B cell (primary cell): Measurements from ENCODE around the gene ACOT11. TPM values are rescaled to one million over a fixed set of nuclear protein-coding genes. Genes with fewer than 3 reads are reported as not detected.
"Not testable (repeated sequence)": the region's sequence is repeated elsewhere in the genome, so short reads cannot be mapped to it uniquely, and the experiment has no call there.

Source experiments
- ATAC-seq: fragments of 200-7000 bp; cut with Tn5 transposase; one replicate; pipeline ENCODE4 v1.10.0; 2021; ENCODE audit warnings: low read depth, mild to moderate bottlenecking, moderate number of reproducible peaks, moderate library complexity
- CTCF ChIA-PET: fragments of 350-600 bp; sonication (Branson Sonifier 250); formaldehyde crosslinking; loops from one replicate; lab custom pipeline; 2021; ENCODE audit warnings: antibody characterized with exemption, inconsistent platforms; lab: Charles Lee
- POLR2A ChIA-PET: fragments of 350-600 bp; sonication (Branson Sonifier 250); formaldehyde crosslinking; loops from one replicate; lab custom pipeline; 2021; ENCODE audit warnings: antibody characterized with exemption; lab: Charles Lee
- DNase-seq: peaks from one replicate; pipeline ENCODE4 v3.0.0; 2013
- H2AFZ ChIP-seq: 2 replicates; pipeline ENCODE4 v1.6.1; 2012; ENCODE audit warnings: mild to moderate bottlenecking, low read depth, low read length; ENCODE audit not compliant: insufficient read depth, poor library complexity, severe bottlenecking
- H3K27ac ChIP-seq, 2 donors: 1 replicate in 1 of 2; 2 replicates in 1 of 2; pipeline ENCODE4 v1.5.1; 2012 to 2013; ENCODE audit warnings: low read length in 2 of 2, mild to moderate bottlenecking in 2 of 2, moderate library complexity in 1 of 2
- H3K27me3 ChIP-seq, 4 experiments: fragments of 200-600 bp in 1 of 4; sonication (generic) in 1 of 4; replicated peaks in 1 of 4; 1 replicate in 2 of 4; 2 replicates in 2 of 4; pipeline versions ENCODE4 v1.6.1 to v1.7.0; 2013 to 2016; ENCODE audit warnings: low read length in 3 of 4, mild to moderate bottlenecking in 2 of 4, mixed read lengths in 1 of 4, moderate library complexity in 1 of 4; ENCODE audit not compliant: insufficient read depth in 4 of 4, control insufficient read depth in 3 of 4; ENCODE audit errors: control extremely low read depth in 1 of 4
- H3K36me3 ChIP-seq, 2 experiments: replicated peaks in 1 of 2; 1 replicate in 1 of 2; 2 replicates in 1 of 2; pipeline versions ENCODE4 v1.6.1 to v1.7.1; 2013; ENCODE audit warnings: low read length in 1 of 2; ENCODE audit not compliant: insufficient read depth in 2 of 2, control insufficient read depth in 1 of 2; ENCODE audit errors: control extremely low read depth in 1 of 2, extremely low read depth in 1 of 2
- H3K4me1 ChIP-seq, 2 donors: fragments of 200-600 bp in 1 of 2; sonication (generic) in 1 of 2; 1 replicate in 1 of 2; 2 replicates in 1 of 2; pipeline versions ENCODE4 v1.5.1 to v1.6.1; 2013 to 2017; ENCODE audit warnings: low read length in 2 of 2; ENCODE audit not compliant: control insufficient read depth in 2 of 2, insufficient read depth in 2 of 2
- H3K4me2 ChIP-seq: replicated peaks from 2 replicates; pipeline ENCODE3; 2012; ENCODE audit warnings: mild to moderate bottlenecking, low read depth, low read length; ENCODE audit not compliant: poor library complexity, severe bottlenecking
- H3K4me3 ChIP-seq, 5 experiments: fragments of 200-600 bp in 1 of 5; sonication (generic) in 1 of 5; 1 replicate in 3 of 5; 2 replicates in 2 of 5; pipeline versions ENCODE4 v1.5.1 to v1.7.0; 2011 to 2016; ENCODE audit warnings: low read length in 4 of 5, mild to moderate bottlenecking in 4 of 5, low read depth in 2 of 5, control low read depth in 1 of 5, moderate library complexity in 1 of 5; ENCODE audit not compliant: insufficient read depth in 1 of 5; ENCODE audit errors: control extremely low read depth in 1 of 5, extremely low read depth in 1 of 5
- H3K79me2 ChIP-seq: fragments of 200-600 bp; sonication (generic); one replicate; pipeline ENCODE4 v1.6.0; 2016; ENCODE audit warnings: low read length; ENCODE audit not compliant: control insufficient read depth, insufficient read depth
- H3K9ac ChIP-seq: fragments of 200-600 bp; sonication (generic); 2 replicates; pipeline ENCODE4 v1.6.1; 2017; ENCODE audit warnings: mild to moderate bottlenecking, low read length, moderate library complexity
- H3K9me3 ChIP-seq, 3 donors: one replicate each; pipeline versions ENCODE4 v1.6.1 to v1.7.1; 2013; ENCODE audit warnings: low read length in 2 of 3; ENCODE audit not compliant: control insufficient read depth in 2 of 3, insufficient read depth in 1 of 3; ENCODE audit errors: control extremely low read depth in 1 of 3
- H4K20me1 ChIP-seq: 2 replicates; pipeline ENCODE4 v1.6.0; 2012; ENCODE audit warnings: mild to moderate bottlenecking, low read length; ENCODE audit not compliant: insufficient read depth, control insufficient read depth, poor library complexity, severe bottlenecking
- H3K27ac Mint-ChIP-seq: one replicate; pipeline ENCODE4 v1.8.0; 2021; ENCODE audit warnings: mixed read lengths
- H3K27me3 Mint-ChIP-seq: one replicate; pipeline ENCODE4 v1.8.0; 2021; ENCODE audit warnings: mixed read lengths
- H3K4me1 Mint-ChIP-seq: one replicate; pipeline ENCODE4 v1.8.0; 2021; ENCODE audit warnings: mixed read lengths
- H3K4me3 Mint-ChIP-seq: one replicate; pipeline ENCODE4 v1.8.0; 2021; ENCODE audit warnings: mixed read lengths
- H3K9me3 Mint-ChIP-seq: one replicate; pipeline ENCODE4 v1.8.0; 2022; ENCODE audit warnings: mixed read lengths; ENCODE audit not compliant: insufficient read depth
- WGBS: methylation state at CpG from one replicate; pipeline ENCODE4 v1.1.5; 2013; ENCODE audit warnings: missing lambda C conversion rate; ENCODE audit not compliant: insufficient coverage; 5-methylcytosine and 5-hydroxymethylcytosine counted together
- intact Hi-C: fragments of 100-400 bp; cut with micrococcal nuclease; formaldehyde crosslinking; loops from one replicate; pipeline ENCODE4 v1.10.0; 2022
- polyA plus RNA-seq: library from polyadenylated mRNA; depleted of rRNA; stranded (reverse); fragments of >200 nt; gene quantifications from 2 replicates; pipeline ENCODE4 v1.2.3, GENCODE V29; 2012
- total RNA-seq, 2 donors: library from RNA; stranded (reverse); fragments of 120-200 nt in 1 of 2; gene quantifications; 1 replicate in 1 of 2; 2 replicates in 1 of 2; pipeline versions ENCODE4 v1.2.3 to v1.2.4, GENCODE V29; 2013 to 2022

The ACOT11 gene
- total and polyA plus RNA-seq, 2 donors (not counting 1 experiment from before 2014, with no cell fraction given), result 0.03 to 0.07 TPM

DNA sequence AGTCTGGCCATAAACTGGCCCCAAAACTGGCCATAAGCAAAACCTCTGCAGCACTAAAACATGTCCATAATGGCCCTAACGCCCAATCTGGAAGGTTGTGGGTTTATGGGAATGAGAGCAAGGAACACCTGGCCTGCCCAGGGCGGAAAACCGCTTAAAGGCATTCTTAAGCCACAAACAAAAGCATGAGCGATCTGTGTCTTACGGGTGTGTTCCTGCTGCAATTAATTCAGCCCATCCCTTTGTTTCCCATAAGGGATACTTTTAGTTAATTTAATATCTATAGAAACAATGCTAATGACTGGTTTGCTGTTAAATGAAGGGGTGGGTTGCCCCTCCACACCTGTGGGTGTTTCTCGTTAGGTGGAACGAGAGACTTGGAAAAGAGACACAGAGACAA, 87.8 kb downstream of the ACOT11 start:
- WGBS, result 88% methylated on average over 2 of the region's 7 CpGs
- peaks cover 29% of the 10 kb centered on the region for H3K27me3 Mint-ChIP-seq
- H3K79me2 ChIP-seq, H3K4me2 ChIP-seq, H3K36me3 ChIP-seq, H4K20me1 ChIP-seq, H3K4me1 Mint-ChIP-seq, H3K4me3 ChIP-seq, H3K27ac ChIP-seq, H3K4me1 ChIP-seq, H3K9ac ChIP-seq, H3K27me3 ChIP-seq, H2AFZ ChIP-seq, intact Hi-C loops, DNase-seq, H3K27ac Mint-ChIP-seq, CTCF ChIA-PET, H3K9me3 ChIP-seq, H3K9me3 Mint-ChIP-seq, POLR2A ChIA-PET, H3K4me3 Mint-ChIP-seq, ATAC-seq: not testable (repeated sequence)

DNA sequence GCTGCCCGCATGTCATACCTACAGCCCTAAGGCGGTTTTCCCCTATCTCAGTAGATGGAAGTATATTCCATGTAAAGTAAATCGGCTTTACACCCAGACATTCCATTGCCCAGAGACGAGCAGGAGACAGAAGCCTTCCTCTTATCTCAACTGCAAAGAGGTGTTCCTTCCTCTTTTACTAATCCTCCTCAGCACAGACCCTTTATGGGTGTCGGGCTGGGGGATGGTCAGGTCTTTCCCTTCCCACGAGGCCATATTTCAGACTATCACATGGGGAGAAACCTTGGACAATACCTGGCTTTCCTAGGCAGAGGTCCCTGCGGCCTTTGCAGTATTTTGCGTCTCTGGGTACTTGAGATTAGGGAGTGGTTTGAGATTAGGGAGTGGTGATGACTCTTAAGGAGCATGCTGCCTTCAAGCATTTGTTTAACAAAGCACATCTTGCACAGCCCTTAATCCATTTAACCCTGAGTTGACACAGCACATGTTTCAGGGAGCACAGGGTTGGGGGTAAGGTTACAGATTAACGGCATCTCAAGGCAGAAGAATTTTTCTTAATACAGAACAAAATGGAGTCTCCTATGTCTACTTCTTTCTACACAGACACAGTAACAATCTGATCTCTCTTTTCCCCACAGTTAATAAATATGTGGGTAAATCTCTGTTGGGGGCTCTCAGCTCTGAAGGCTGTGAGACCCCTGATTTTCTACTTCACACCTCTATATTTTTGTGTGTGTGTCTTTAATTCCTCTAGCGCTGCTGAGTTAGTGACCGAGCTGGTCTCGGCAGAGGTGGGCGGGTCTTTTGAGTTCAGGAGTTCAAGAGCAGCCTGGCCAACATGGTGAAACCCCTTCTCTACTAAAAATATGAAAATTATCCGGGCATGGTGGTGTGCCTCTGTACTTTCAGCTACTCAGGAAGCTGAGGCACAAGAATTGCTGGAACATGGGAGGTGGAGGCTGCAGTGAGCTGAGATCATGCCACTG, 88.7 kb downstream of the ACOT11 start:
- H3K4me3 Mint-ChIP-seq, H3K4me3 ChIP-seq, intact Hi-C loops, POLR2A ChIA-PET, H3K79me2 ChIP-seq, H3K27ac ChIP-seq, H3K36me3 ChIP-seq, H3K4me2 ChIP-seq, H3K27me3 ChIP-seq, H3K27ac Mint-ChIP-seq, H3K9me3 Mint-ChIP-seq, CTCF ChIA-PET, H3K4me1 Mint-ChIP-seq, H3K9ac ChIP-seq, H4K20me1 ChIP-seq, H2AFZ ChIP-seq, H3K4me1 ChIP-seq, ATAC-seq, H3K9me3 ChIP-seq, DNase-seq: not testable (repeated sequence)
- WGBS, result 81% methylated on average over 4 of the region's 14 CpGs
- peaks cover 24% of the 10 kb centered on the region for H3K27me3 Mint-ChIP-seq
